ENCODE results near the gene CEP350. TPM values are rescaled to one million over a fixed set of nuclear protein-coding genes. Genes with fewer than 3 reads are reported as not detected.

The CEP350 gene
- total and polyA plus RNA-seq, 7 experiments from 2014 or later: 39.1 to 90.1 (median 64.0) TPM

GRCh38 chr1:180041582-180041981, 87.0 kb downstream of the CEP350 start:
- DNase-seq (no peak), ATAC-seq (no peak)
- H3K27me3 ChIP-seq (ENCODE audit: control insufficient read depth in 2 of 2, insufficient read depth in 2 of 2, low read length in 2 of 2): no peaks in the 10 kb centered on the region
- no peaks in the 10 kb centered on the region for H3K27me3 Mint-ChIP-seq
- peaks cover 16 to 62% (median 36%) of the 10 kb centered on the region in 5 donors for H3K36me3 Mint-ChIP-seq
- no peak overlapping the region for H3K27ac ChIP-seq (ENCODE audit: low read depth, low read length)
- ChIA-PET POLR2A (no interaction called here), CTCF (no interaction called here)
- intact Hi-C loops (cut with micrococcal nuclease): no loop called here
- peaks cover 0 to 4% (median 0%) of the 10 kb centered on the region in 7 donors for H3K4me1 Mint-ChIP-seq
- H3K36me3 ChIP-seq (ENCODE audit: control insufficient read depth in 2 of 3, insufficient read depth in 3 of 3, low read length in 3 of 3): peaks cover 13 to 72% (median 20%) of the 10 kb centered on the region in 3 experiments
- H3K4me3 ChIP-seq (ENCODE audit: low read length): no peak overlapping the region
- H3K9me3 ChIP-seq (ENCODE audit: control insufficient read depth in 2 of 3, low read length in 3 of 3): no peaks in the 10 kb centered on the region
- H3K4me3 Mint-ChIP-seq: no peak overlapping the region
- peaks cover 0 to 1% (median 0%) of the 10 kb centered on the region in 11 donors for H3K9me3 Mint-ChIP-seq
- H3K4me1 ChIP-seq (ENCODE audit: control insufficient read depth in 2 of 2, insufficient read depth in 2 of 2, low read length in 2 of 2): no peaks in the 10 kb centered on the region
- no peak overlapping the region for H3K27ac Mint-ChIP-seq

- Mint-ChIP-seq H3K27ac (no peak overlapping the region), H3K4me3 (no peak overlapping the region), H3K4me1 (peaks cover 0 to 10% (median 0%) of the 10 kb centered on the region in 7 donors), H3K27me3 (no peaks in the 10 kb centered on the region), H3K9me3 (peaks cover 0 to 1% (median 0%) of the 10 kb centered on the region in 11 donors), H3K36me3 (peaks cover 21 to 62% (median 34%) of the 10 kb centered on the region in 5 donors)
- ATAC-seq: no peak
- Histone ChIP-seq H3K4me1 (ENCODE audit: control insufficient read depth in 2 of 2, insufficient read depth in 2 of 2, low read length in 2 of 2) (no peaks in the 10 kb centered on the region), H3K27ac (ENCODE audit: low read depth, low read length) (no peak overlapping the region), H3K27me3 (ENCODE audit: control insufficient read depth in 2 of 2, insufficient read depth in 2 of 2, low read length in 2 of 2) (no peaks in the 10 kb centered on the region), H3K9me3 (ENCODE audit: control insufficient read depth in 2 of 3, low read length in 3 of 3) (no peaks in the 10 kb centered on the region), H3K36me3 (ENCODE audit: control insufficient read depth in 2 of 3, insufficient read depth in 3 of 3, low read length in 3 of 3) (peaks cover 13 to 64% (median 18%) of the 10 kb centered on the region in 3 experiments), H3K4me3 (ENCODE audit: low read length) (no peak overlapping the region)
- ChIA-PET POLR2A (interaction anchor here (0.6 kb wide), 1 partner anchor 177 kb away, joined by 5 read pairs; no protein-coding TSS in a partner anchor), CTCF (no interaction called here)
- no peak for DNase-seq
- intact Hi-C loops (cut with micrococcal nuclease): no loop called here
These were observed 88.5 kb downstream of the CEP350 start for GRCh38 chr1:180042988-180043622.

- Mint-ChIP-seq H3K4me1 (peaks cover 0 to 10% (median 0%) of the 10 kb centered on the region in 7 donors), H3K9me3 (peaks cover 0 to 1% (median 0%) of the 10 kb centered on the region in 11 donors), H3K4me3 (no peak overlapping the region), H3K27ac (no peak overlapping the region), H3K36me3 (peaks cover 26 to 64% (median 41%) of the 10 kb centered on the region in 5 donors), H3K27me3 (no peaks in the 10 kb centered on the region)
- Histone ChIP-seq H3K4me1 (ENCODE audit: control insufficient read depth in 2 of 2, insufficient read depth in 2 of 2, low read length in 2 of 2) (no peaks in the 10 kb centered on the region), H3K27ac (ENCODE audit: low read depth, low read length) (no peak overlapping the region), H3K36me3 (ENCODE audit: control insufficient read depth in 2 of 3, insufficient read depth in 3 of 3, low read length in 3 of 3) (peaks cover 19 to 63% (median 19%) of the 10 kb centered on the region in 3 experiments), H3K4me3 (ENCODE audit: low read length) (no peak overlapping the region), H3K9me3 (ENCODE audit: control insufficient read depth in 2 of 3, low read length in 3 of 3) (no peaks in the 10 kb centered on the region), H3K27me3 (ENCODE audit: control insufficient read depth in 2 of 2, insufficient read depth in 2 of 2, low read length in 2 of 2) (no peaks in the 10 kb centered on the region)
- DNase-seq (no peak), ATAC-seq (no peak)
- intact Hi-C loops (cut with micrococcal nuclease): no loop called here
- CTCF ChIA-PET: no interaction called here
- POLR2A ChIA-PET: no interaction called here
These were observed 89.2 kb downstream of the CEP350 start for GRCh38 chr1:180043785-180044184.

GRCh38 chr1:180046674-180047073, 92.1 kb downstream of the CEP350 start:
- H3K27me3 ChIP-seq (ENCODE audit: control insufficient read depth in 2 of 2, insufficient read depth in 2 of 2, low read length in 2 of 2): no peaks in the 10 kb centered on the region
- H3K9me3 ChIP-seq (ENCODE audit: control insufficient read depth in 2 of 3, low read length in 3 of 3): no peaks in the 10 kb centered on the region
- Mint-ChIP-seq H3K36me3 (peaks cover 22 to 74% (median 47%) of the 10 kb centered on the region in 5 donors), H3K4me3 (no peak overlapping the region), H3K27me3 (no peaks in the 10 kb centered on the region), H3K27ac (peak overlapping the region in 1 of 9 donors; percentile 67), H3K9me3 (peaks cover 0 to 1% (median 0%) of the 10 kb centered on the region in 11 donors), H3K4me1 (peaks cover 0 to 10% (median 0%) of the 10 kb centered on the region in 7 donors)
- ATAC-seq: no peak
- ChIA-PET POLR2A (no interaction called here), CTCF (no interaction called here)
- no peaks in the 10 kb centered on the region for H3K4me1 ChIP-seq (ENCODE audit: control insufficient read depth in 2 of 2, insufficient read depth in 2 of 2, low read length in 2 of 2)
- H3K27ac ChIP-seq (ENCODE audit: low read depth, low read length): no peak overlapping the region
- peaks cover 18 to 76% (median 21%) of the 10 kb centered on the region in 3 experiments for H3K36me3 ChIP-seq (ENCODE audit: control insufficient read depth in 2 of 3, insufficient read depth in 3 of 3, low read length in 3 of 3)
- H3K4me3 ChIP-seq (ENCODE audit: low read length): no peak overlapping the region
- intact Hi-C loops (cut with micrococcal nuclease): no loop called here
- no peak for DNase-seq

- POLR2A ChIA-PET: interaction anchor here (0.7 kb wide), 1 partner anchor 61 kb away, joined by 3 read pairs; no protein-coding TSS in a partner anchor
These were observed 99.3 kb downstream of the CEP350 start for GRCh38 chr1:180053594-180054567.

GRCh38 chr1:180057883-180058396, 103.3 kb downstream of the CEP350 start:
- POLR2A ChIA-PET: no interaction called here
- Mint-ChIP-seq H3K4me3 (no peak overlapping the region), H3K9me3 (no peaks in the 10 kb centered on the region), H3K36me3 (peaks cover 7 to 45% (median 34%) of the 10 kb centered on the region in 5 donors), H3K27ac (no peak overlapping the region), H3K27me3 (no peaks in the 10 kb centered on the region), H3K4me1 (peaks cover 0 to 6% (median 0%) of the 10 kb centered on the region in 7 donors)
- ATAC-seq (no peak), DNase-seq (no peak)
- Histone ChIP-seq H3K27ac (ENCODE audit: low read depth, low read length) (no peak overlapping the region), H3K27me3 (ENCODE audit: control insufficient read depth in 2 of 2, insufficient read depth in 2 of 2, low read length in 2 of 2) (no peaks in the 10 kb centered on the region), H3K4me3 (ENCODE audit: low read length) (no peak overlapping the region), H3K36me3 (ENCODE audit: control insufficient read depth in 2 of 3, insufficient read depth in 3 of 3, low read length in 3 of 3) (peaks cover 20 to 50% (median 22%) of the 10 kb centered on the region in 3 experiments), H3K9me3 (ENCODE audit: control insufficient read depth in 2 of 3, low read length in 3 of 3) (no peaks in the 10 kb centered on the region), H3K4me1 (ENCODE audit: control insufficient read depth in 2 of 2, insufficient read depth in 2 of 2, low read length in 2 of 2) (no peaks in the 10 kb centered on the region)
- CTCF ChIA-PET: no interaction called here
- intact Hi-C loops (cut with micrococcal nuclease): no loop called here

More at GRCh38 chr1:180053594-180054567, 99.3 kb downstream of the CEP350 start:
- H3K9me3 ChIP-seq (ENCODE audit: control insufficient read depth in 2 of 3, low read length in 3 of 3): no peaks in the 10 kb centered on the region
- Mint-ChIP-seq H3K36me3 (peaks cover 7 to 61% (median 36%) of the 10 kb centered on the region in 5 donors), H3K27ac (no peak overlapping the region), H3K4me1 (peaks cover 0 to 6% (median 0%) of the 10 kb centered on the region in 7 donors), H3K4me3 (no peak overlapping the region), H3K27me3 (no peaks in the 10 kb centered on the region), H3K9me3 (no peaks in the 10 kb centered on the region)
- no peaks in the 10 kb centered on the region for H3K4me1 ChIP-seq (ENCODE audit: control insufficient read depth in 2 of 2, insufficient read depth in 2 of 2, low read length in 2 of 2)
- no peak overlapping the region for H3K27ac ChIP-seq (ENCODE audit: low read depth, low read length)
- intact Hi-C loops (cut with micrococcal nuclease): no loop called here
- no peak overlapping the region for H3K4me3 ChIP-seq (ENCODE audit: low read length)
- peaks cover 20 to 67% (median 32%) of the 10 kb centered on the region in 3 experiments for H3K36me3 ChIP-seq (ENCODE audit: control insufficient read depth in 2 of 3, insufficient read depth in 3 of 3, low read length in 3 of 3)
- CTCF ChIA-PET: no interaction called here
- H3K27me3 ChIP-seq (ENCODE audit: control insufficient read depth in 2 of 2, insufficient read depth in 2 of 2, low read length in 2 of 2): no peaks in the 10 kb centered on the region
- ATAC-seq: no peak
- DNase-seq: no peak

All from naive thymus-derived CD4-positive, alpha-beta T cell (primary cell).